Stomach (tissue), 9 donors: ENCODE results near the gene PLCB1. TPM values are rescaled to one million over a fixed set of nuclear protein-coding genes. Genes with fewer than 3 reads are reported as not detected.

Source experiments
- DNase-seq, 2 donors: peaks; one replicate each; pipeline versions ENCODE4 v3.0.0 to v3.0.0-alpha.2; 2013 to 2019
- H3K27ac ChIP-seq, 5 donors: fragments of 200-600 bp in 4 of 5; sonication (generic) in 4 of 5; one replicate each; pipeline ENCODE4 v1.5.1; 2013 to 2019; ENCODE audit warnings: mild to moderate bottlenecking in 1 of 5, moderate library complexity in 1 of 5
- H3K27me3 ChIP-seq, 3 donors: fragments of 200-600 bp; sonication (generic); one replicate each; pipeline ENCODE4 v1.5.1; 2017 to 2019; ENCODE audit warnings: mixed run types in 1 of 3
- H3K36me3 ChIP-seq, 4 donors: fragments of 200-600 bp; sonication (generic); 1 replicate in 3 of 4; 2 replicates in 1 of 4; pipeline ENCODE4 v1.5.1; 2016 to 2019
- H3K4me1 ChIP-seq, 4 donors: fragments of 200-600 bp; sonication (generic); one replicate each; pipeline ENCODE4 v1.5.1; 2016 to 2019
- H3K4me3 ChIP-seq, 4 donors: fragments of 200-600 bp; sonication (generic) in 3 of 4; one replicate each; pipeline ENCODE4 v1.5.1; 2016 to 2019; ENCODE audit warnings: mild to moderate bottlenecking in 1 of 4
- H3K9me3 ChIP-seq, 4 donors: fragments of 200-600 bp; sonication (generic); one replicate each; pipeline ENCODE4 v1.5.1; 2016 to 2019
- CTCF ChIP-seq, 7 experiments: fragments of 450-650 bp in 4 of 7; fragments of 200-600 bp in 3 of 7; sonication (generic) in 3 of 7; IDR thresholded peaks; one replicate each; pipeline ENCODE4 v1.5.1; 2016 to 2019; ENCODE audit warnings: antibody characterized with exemption in 7 of 7, control low read depth in 2 of 7, mild to moderate bottlenecking in 1 of 7
- EP300 ChIP-seq: sonication (generic); formaldehyde crosslinking; IDR thresholded peaks from one replicate; pipeline ENCODE4 v1.6.1; 2017; ENCODE audit warnings: antibody characterized with exemption
- POLR2A ChIP-seq, 4 donors: fragments of 450-650 bp; IDR thresholded peaks; one replicate each; pipeline ENCODE4 v1.6.1; 2016; ENCODE audit warnings: antibody characterized with exemption in 4 of 4, control low read depth in 2 of 4, mild to moderate bottlenecking in 1 of 4, moderate library complexity in 1 of 4
- POLR2AphosphoS5 ChIP-seq, 3 donors: sonication (generic); formaldehyde crosslinking; IDR thresholded peaks; one replicate each; pipeline ENCODE4 v1.6.1; 2016; ENCODE audit warnings: antibody characterized with exemption in 3 of 3
- WGBS, 5 donors: extraction: QIAGEN DNeasy Blood & Tissue Kit in 3 of 5; methylation state at CpG; one replicate each; pipeline versions ENCODE4 v1.1.5 to v1.1.7; 2013 to 2018; 5-methylcytosine and 5-hydroxymethylcytosine counted together
- intact Hi-C: fragments of 100-400 bp; cut with DNase I; formaldehyde crosslinking; loops from one replicate; pipeline ENCODE4 v1.15.1; 2023; ENCODE audit warnings: low total_unique reads
- polyA plus RNA-seq, 3 donors: library from polyadenylated mRNA; stranded (reverse); fragments of 200-250 nt; gene quantifications; one replicate each; pipeline ENCODE4 v1.2.3, GENCODE V29; 2013
- total RNA-seq, 5 donors: library from RNA; depleted of rRNA; stranded (reverse); fragments of >200 nt; gene quantifications; one replicate each; pipeline versions ENCODE4 v1.1.0 to v1.2.3, GENCODE V29; 2014 to 2016
- donor health status: healthy with polysubstance abuse.
- donor health status: Bipolar disorder and iron deficiency.
- donor health status: healthy.

Gene PLCB1
- total and polyA plus RNA-seq, 8 donors: 4.1 to 66.5 (median 11.7) TPM

- DNase-seq: no peak
- H3K4me1 ChIP-seq: peaks cover 0 to 21% (median 0%) of the 10 kb centered on the region in 4 donors
- H3K27ac ChIP-seq: no peak overlapping the region
- 64 to 84% (median 78%) methylated on average over 6 of the region's 6 CpGs for WGBS, 5 donors
- no peaks in the 10 kb centered on the region for H3K9me3 ChIP-seq
- no peaks in the 10 kb centered on the region for H3K27me3 ChIP-seq
- H3K36me3 ChIP-seq: no peaks in the 10 kb centered on the region
- no peak for TF ChIP-seq EP300
- intact Hi-C loops: no loop called here
- H3K4me3 ChIP-seq: no peak overlapping the region
Observed at GRCh38 chr20:8331740-8332412, 199.8 kb downstream of the PLCB1 start.

- H3K27ac ChIP-seq: no peak overlapping the region
Observed at GRCh38 chr20:8334641-8335040, 202.6 kb downstream of the PLCB1 start.

GRCh38 chr20:8335059-8335458 is 203.0 kb downstream of the PLCB1 start:
- Histone ChIP-seq H3K36me3 (no peaks in the 10 kb centered on the region), H3K27me3 (no peaks in the 10 kb centered on the region), H3K4me1 (peaks cover 0 to 21% (median 0%) of the 10 kb centered on the region in 4 donors), H3K9me3 (no peaks in the 10 kb centered on the region), H3K4me3 (no peak overlapping the region), H3K27ac (no peak overlapping the region)
- no peak for DNase-seq
- TF ChIP-seq POLR2AphosphoS5 (IDR thresholded peaks at IDR 0.05) (no peak), EP300 (no peak), POLR2A (IDR thresholded peaks at IDR 0.05) (no peak), CTCF (IDR thresholded peaks at IDR 0.05) (no peak)
- WGBS, 5 donors: 55 to 88% (median 73%) methylated on average over 1 of the region's 1 CpG
- intact Hi-C loops: no loop called here

More at GRCh38 chr20:8334641-8335040, 202.6 kb downstream of the PLCB1 start:
- Histone ChIP-seq H3K4me3 (no peak overlapping the region), H3K4me1 (peaks cover 0 to 21% (median 0%) of the 10 kb centered on the region in 4 donors), H3K36me3 (no peaks in the 10 kb centered on the region), H3K9me3 (no peaks in the 10 kb centered on the region), H3K27me3 (no peaks in the 10 kb centered on the region)
- intact Hi-C loops: no loop called here
- TF ChIP-seq POLR2A (IDR thresholded peaks at IDR 0.05) (no peak), POLR2AphosphoS5 (IDR thresholded peaks at IDR 0.05) (no peak), EP300 (no peak), CTCF (IDR thresholded peaks at IDR 0.05) (no peak)
- DNase-seq: no peak
- WGBS, 5 donors: 30 to 59% (median 43%) methylated on average over 2 of the region's 2 CpGs

- Histone ChIP-seq H3K4me3 (no peak overlapping the region), H3K27ac (no peak overlapping the region), H3K9me3 (no peaks in the 10 kb centered on the region), H3K36me3 (no peaks in the 10 kb centered on the region), H3K27me3 (no peaks in the 10 kb centered on the region), H3K4me1 (peaks cover 0 to 16% (median 0%) of the 10 kb centered on the region in 4 donors)
- TF ChIP-seq EP300 (no peak), POLR2AphosphoS5 (IDR thresholded peaks at IDR 0.05) (no peak), POLR2A (IDR thresholded peaks at IDR 0.05) (no peak), CTCF (IDR thresholded peaks at IDR 0.05) (no peak)
- intact Hi-C loops: no loop called here
- no peak for DNase-seq
- WGBS, 5 donors: 81 to 91% (median 89%) methylated on average over 7 of the region's 7 CpGs
Observed at GRCh38 chr20:8335495-8336195, 203.6 kb downstream of the PLCB1 start.

- WGBS, 5 donors: 43 to 80% (median 60%) methylated on average over 3 of the region's 3 CpGs
- H3K27ac ChIP-seq: no peak overlapping the region
- no peak for DNase-seq
- H3K27me3 ChIP-seq: no peaks in the 10 kb centered on the region
- peaks cover 0 to 9% (median 7%) of the 10 kb centered on the region in 4 donors for H3K4me1 ChIP-seq
- TF ChIP-seq EP300: no peak
- no peak for TF ChIP-seq POLR2A (IDR thresholded peaks at IDR 0.05)
- no peak for TF ChIP-seq CTCF (IDR thresholded peaks at IDR 0.05)
- TF ChIP-seq POLR2AphosphoS5 (IDR thresholded peaks at IDR 0.05): no peak
- no peaks in the 10 kb centered on the region for H3K36me3 ChIP-seq
- H3K4me3 ChIP-seq: no peak overlapping the region
- intact Hi-C loops: no loop called here
- H3K9me3 ChIP-seq: no peaks in the 10 kb centered on the region
Observed at GRCh38 chr20:8339349-8339748, 207.3 kb downstream of the PLCB1 start.
